Central memory CD8-positive, alpha-beta T cell (primary cell): ENCODE data around the gene ARFGAP2.
"Not testable (repeated sequence)": the region's sequence is repeated elsewhere in the genome, so short reads cannot be mapped to it uniquely, and the experiment has no call there.

Experiments
- ATAC-seq: fragments of 150-1000 bp; cut with Tn5 transposase; replicated peaks from 2 replicates; pipeline ENCODE4 v1.10.0; 2022; ENCODE audit warnings: mild to moderate bottlenecking, moderate FRiP score, moderate number of reproducible peaks; ENCODE audit not compliant: poor library complexity, severe bottlenecking; ENCODE audit errors: extremely low read depth
- DNase-seq, 2 donors: peaks; one replicate each; pipeline ENCODE4 v3.0.0; 2021; ENCODE audit warnings: low spot score in 2 of 2
- H3K27ac Mint-ChIP-seq: one replicate; pipeline ENCODE4 v1.8.0; 2022; ENCODE audit warnings: low read depth, mild to moderate bottlenecking, moderate library complexity, mixed read lengths
- H3K27me3 Mint-ChIP-seq: one replicate; pipeline ENCODE4 v1.8.0; 2022; ENCODE audit warnings: mixed read lengths
- H3K36me3 Mint-ChIP-seq: one replicate; pipeline ENCODE4 v1.8.0; 2022; ENCODE audit warnings: mild to moderate bottlenecking, moderate library complexity, mixed read lengths; ENCODE audit not compliant: insufficient read depth
- H3K4me1 Mint-ChIP-seq: one replicate; pipeline ENCODE4 v1.8.0; 2022; ENCODE audit warnings: mixed read lengths
- H3K4me3 Mint-ChIP-seq: one replicate; pipeline ENCODE4 v1.8.0; 2022; ENCODE audit warnings: mild to moderate bottlenecking, moderate library complexity, mixed read lengths
- H3K9me3 Mint-ChIP-seq: one replicate; pipeline ENCODE4 v1.8.0; 2022; ENCODE audit warnings: mixed read lengths

The ARFGAP2 gene

DNA sequence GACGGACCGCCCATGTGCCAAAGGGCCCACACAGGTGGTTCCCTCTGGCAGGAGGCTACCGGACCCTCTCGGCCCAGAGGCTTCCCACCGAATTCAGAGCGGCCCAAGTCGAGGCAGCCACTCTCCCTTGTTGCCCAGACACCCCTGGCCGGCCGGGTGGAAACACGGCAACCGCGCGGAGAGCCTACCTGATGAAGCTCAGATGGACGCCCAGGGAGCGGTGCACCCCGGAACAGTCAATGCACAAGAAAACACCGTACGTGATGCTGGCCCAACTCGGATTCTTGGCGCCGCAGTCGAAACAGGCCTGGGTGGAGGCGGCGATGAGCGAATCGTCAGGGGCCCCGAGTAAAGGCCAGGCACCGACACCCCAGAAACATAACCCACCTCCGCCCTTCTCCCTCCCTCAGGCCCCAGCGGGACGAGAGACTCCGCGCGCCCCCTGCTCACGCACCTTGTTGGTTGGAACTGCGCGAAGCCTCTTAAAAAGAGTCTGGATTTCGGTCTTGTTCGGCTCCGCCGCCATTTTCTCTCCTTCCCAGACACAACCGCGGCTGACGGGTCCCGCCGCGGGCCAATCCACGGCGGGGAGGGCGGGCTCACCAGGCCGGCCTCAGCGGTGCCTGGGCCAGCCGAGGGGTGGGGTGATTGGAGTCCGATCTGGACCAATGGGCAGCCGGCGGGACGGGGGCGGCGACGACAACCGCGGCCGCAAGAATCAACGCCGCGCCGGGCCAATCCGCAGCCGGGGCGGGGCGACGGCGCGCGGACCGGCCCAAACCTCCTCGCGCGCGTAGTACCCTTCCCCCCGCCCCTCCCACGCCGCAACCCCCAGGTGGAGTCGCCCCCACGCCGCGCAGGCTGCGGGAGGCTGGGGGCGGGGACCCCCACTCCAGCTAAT lies at the start of gene ARFGAP2:
TSS of gene ARFGAP2 (minus strand) at position 552 of the 901 bp plus-strand sequence. CDS start at position 526, 26 bp downstream.
- H3K27me3 Mint-ChIP-seq, result no peaks in the 10 kb centered on the region
- peak; percentile 89 to 93 for DNase-seq
- H3K4me1 Mint-ChIP-seq, result peaks cover 48% of the 10 kb centered on the region
- H3K9me3 Mint-ChIP-seq, result no peaks in the 10 kb centered on the region
- H3K4me3 Mint-ChIP-seq, result peak within 1 kb of the TSS; percentile 98
- peak; percentile 94 for ATAC-seq
- peaks cover 24% of the 10 kb centered on the region for H3K36me3 Mint-ChIP-seq
- peak within 1 kb of the TSS; percentile 97 for H3K27ac Mint-ChIP-seq

DNA sequence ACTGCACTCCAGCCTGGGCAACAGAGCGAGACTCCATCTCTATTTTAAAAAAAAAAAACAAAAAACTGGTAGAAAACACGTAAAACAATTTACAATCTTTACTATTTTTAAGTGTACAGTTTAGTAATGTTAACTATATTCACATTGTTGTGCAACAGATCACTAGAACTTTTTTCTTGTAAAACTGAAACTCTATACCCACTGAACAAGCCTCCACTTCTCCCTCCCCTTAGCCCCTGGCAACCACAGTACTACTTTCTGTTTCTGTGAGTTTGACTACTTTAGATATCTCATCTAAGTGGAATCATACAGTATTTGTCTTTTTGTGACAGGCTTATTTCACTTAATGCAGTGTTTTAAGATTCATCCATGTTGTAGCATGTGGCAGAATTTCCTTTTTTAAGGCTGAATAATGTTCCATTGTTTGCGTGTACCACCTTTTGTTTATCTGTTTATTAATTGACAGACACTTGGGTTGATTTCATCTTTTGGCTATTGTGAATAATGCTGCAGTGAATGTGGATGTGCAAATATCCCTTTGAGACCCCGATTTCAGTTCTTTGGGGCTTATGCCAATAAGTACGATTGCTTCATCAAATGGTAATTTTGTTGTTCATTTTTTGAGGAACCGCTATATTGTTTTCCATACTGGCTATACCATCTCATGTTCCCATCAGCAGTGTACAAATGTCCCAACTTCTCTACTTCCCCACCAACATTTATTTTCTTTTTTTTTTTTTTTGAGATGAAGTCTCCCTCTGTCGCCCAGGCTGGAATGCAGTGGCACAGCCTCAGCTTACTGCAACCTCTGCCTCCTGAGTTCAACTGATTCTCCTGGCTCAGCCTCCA lies 49.1 kb upstream of the ARFGAP2 start:
- ATAC-seq (no peak), DNase-seq (no peak)
- peak overlapping the region; percentile 41 for H3K27ac Mint-ChIP-seq
- H3K4me3 Mint-ChIP-seq, result no peak overlapping the region
- H3K9me3 Mint-ChIP-seq, result no peaks in the 10 kb centered on the region
- peaks cover 11% of the 10 kb centered on the region for H3K4me1 Mint-ChIP-seq
- peaks cover 37% of the 10 kb centered on the region for H3K36me3 Mint-ChIP-seq
- no peaks in the 10 kb centered on the region for H3K27me3 Mint-ChIP-seq

DNA sequence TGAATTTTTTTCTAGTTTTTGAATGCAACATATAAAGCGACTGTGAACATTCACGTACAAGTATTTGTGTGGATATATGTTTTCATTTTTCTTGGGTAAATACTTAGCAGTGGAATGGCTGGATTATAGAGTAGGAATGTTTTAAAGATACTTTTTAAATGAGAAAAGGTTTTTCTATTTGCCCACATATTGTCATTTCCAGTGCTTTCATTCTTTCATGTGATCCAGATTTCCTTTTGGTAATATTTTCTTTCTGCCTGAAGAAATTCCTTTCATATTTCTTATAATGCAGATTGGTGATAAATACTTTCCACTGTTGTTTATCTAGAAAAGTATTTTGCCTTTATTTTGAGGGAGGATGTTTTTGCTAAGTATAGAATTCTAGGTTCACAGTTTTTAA lies 46.0 kb upstream of the ARFGAP2 start:
- ATAC-seq, result no peak
- no peaks in the 10 kb centered on the region for H3K9me3 Mint-ChIP-seq
- no peak for DNase-seq
- H3K27ac Mint-ChIP-seq, result no peak overlapping the region
- peaks cover 20% of the 10 kb centered on the region for H3K4me1 Mint-ChIP-seq
- H3K36me3 Mint-ChIP-seq, result peaks cover 37% of the 10 kb centered on the region
- no peak overlapping the region for H3K4me3 Mint-ChIP-seq
- H3K27me3 Mint-ChIP-seq, result no peaks in the 10 kb centered on the region

DNA sequence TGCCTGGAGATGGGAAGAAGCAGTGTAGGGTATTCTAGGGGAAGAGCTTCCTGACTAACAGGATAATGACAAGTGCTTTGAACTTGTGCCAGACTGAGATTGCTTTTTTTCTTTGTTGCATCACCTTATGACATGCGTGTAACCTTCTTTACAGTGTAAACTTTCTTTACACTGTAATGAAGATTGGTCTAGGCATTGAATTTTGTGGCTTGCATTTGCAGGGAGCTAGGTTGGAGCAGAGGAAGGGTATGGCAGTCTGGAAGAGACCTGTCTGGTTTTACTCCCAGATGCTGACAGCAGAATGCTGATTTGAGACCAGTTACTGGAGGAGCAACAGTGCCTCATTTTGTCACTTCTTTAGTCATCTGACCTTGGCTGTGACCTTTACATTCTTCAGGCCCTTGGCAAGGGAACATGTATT lies 43.7 kb upstream of the ARFGAP2 start:
- no peak for ATAC-seq
- no peak overlapping the region for H3K27ac Mint-ChIP-seq
- H3K4me1 Mint-ChIP-seq, result peaks cover 32% of the 10 kb centered on the region
- peaks cover 30% of the 10 kb centered on the region for H3K36me3 Mint-ChIP-seq
- H3K27me3 Mint-ChIP-seq, result no peaks in the 10 kb centered on the region
- no peak for DNase-seq
- no peak overlapping the region for H3K4me3 Mint-ChIP-seq
- H3K9me3 Mint-ChIP-seq, result no peaks in the 10 kb centered on the region

DNA sequence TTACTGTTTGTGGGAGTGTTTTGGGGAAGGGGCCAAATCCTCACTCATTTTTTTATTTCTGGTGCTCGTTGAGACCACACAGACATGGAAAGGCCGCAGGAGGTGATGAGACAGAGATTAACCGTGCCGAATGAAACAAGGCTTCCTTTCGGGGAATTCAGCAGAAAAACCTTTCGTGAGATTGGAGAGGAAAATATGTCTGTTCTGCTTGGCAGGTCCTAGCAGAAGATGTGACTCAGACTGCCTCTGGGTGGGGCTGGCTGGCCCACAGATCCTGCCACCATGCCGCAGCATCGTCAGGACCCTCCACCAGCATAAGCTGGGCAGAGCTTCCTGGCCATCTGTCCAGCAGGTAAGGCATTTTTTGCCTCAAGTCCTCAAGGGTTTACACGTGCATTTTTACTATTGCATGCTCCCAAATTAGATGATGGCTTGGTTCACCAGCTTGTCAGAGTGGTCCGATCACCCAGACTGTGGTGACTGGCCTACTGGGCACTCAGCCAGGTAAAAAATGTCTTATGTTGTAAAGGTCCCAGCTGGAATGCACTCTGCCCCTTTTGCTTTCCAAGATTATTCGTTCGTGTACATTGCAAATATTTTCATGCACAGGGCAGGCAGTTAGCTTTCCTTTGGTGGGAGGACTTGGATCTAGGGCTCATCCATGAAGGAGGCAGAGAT lies 39.6 kb upstream of the ARFGAP2 start:
- Mint-ChIP-seq H3K4me3 (peak overlapping the region; percentile 97), H3K27ac (peak overlapping the region; percentile 99), H3K36me3 (peaks cover 19% of the 10 kb centered on the region), H3K27me3 (no peaks in the 10 kb centered on the region), H3K4me1 (peaks cover 41% of the 10 kb centered on the region), H3K9me3 (no peaks in the 10 kb centered on the region)
- DNase-seq, result no peak
- no peak for ATAC-seq

DNA sequence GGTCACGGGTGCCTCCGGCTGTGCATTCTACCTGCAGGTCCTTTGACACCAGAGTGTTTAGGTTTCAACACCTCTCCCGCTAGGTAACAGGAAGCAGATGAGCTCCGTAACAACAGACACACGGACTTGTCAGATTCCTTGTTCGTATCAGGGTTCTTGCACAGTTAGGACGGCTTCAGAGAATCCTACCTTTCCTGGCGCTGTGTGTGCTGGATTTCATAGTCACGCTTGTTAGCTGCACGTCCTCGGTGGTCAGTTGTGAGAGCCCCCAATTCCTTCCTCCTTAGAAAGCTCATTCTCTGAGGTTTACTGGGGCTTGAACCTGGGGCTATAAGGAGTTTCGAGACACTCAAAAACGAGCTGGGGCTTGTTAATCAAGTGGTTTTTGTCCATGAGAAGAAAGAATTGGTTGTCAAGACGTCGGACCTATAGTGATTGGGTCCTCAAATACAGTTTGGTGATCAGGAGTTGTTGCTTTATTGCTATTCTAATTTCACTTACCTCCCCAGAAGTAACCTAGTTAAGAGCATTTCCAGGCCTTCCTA lies 38.8 kb upstream of the ARFGAP2 start:
- H3K4me3 Mint-ChIP-seq, result peak overlapping the region; percentile 97
- peaks cover 38% of the 10 kb centered on the region for H3K4me1 Mint-ChIP-seq
- ATAC-seq, result no peak
- no peaks in the 10 kb centered on the region for H3K9me3 Mint-ChIP-seq
- peak overlapping the region; percentile 99 for H3K27ac Mint-ChIP-seq
- peaks cover 15% of the 10 kb centered on the region for H3K36me3 Mint-ChIP-seq
- DNase-seq, result no peak
- H3K27me3 Mint-ChIP-seq, result no peaks in the 10 kb centered on the region

DNA sequence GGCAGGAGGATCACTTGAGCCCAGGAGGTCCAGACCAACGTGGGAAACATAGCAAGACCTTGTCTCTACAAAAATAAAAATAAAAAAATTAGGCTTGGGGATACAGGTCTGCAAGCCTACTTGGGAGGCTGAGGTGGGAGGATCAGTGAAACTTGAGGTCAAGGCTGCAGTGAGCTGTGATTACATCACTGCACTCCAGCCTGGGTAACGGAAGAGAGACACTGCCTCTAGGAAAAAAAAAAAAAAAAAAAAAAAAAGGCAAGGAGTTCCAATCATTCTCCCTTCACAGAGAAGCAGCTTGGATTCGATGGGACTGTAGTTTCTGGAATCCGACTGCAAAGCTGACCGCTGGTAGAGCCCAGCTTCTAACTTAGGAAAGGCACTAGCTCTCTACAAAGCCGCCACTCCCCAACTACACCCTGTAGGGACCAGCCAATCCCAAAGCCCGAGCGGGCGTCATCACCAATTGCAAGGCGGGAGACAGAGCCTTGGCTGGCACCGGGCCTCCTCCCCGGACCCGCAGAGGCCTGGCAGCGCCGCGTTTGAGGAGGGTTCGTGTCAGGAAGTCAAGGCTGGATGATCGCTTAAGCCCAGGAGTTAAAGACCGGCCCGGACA lies 37.4 kb upstream of the ARFGAP2 start:
- Mint-ChIP-seq H3K36me3 (peaks cover 15% of the 10 kb centered on the region), H3K9me3 (no peaks in the 10 kb centered on the region), H3K27ac (peak overlapping the region; percentile 99), H3K4me3 (peak overlapping the region; percentile 97), H3K4me1 (peaks cover 35% of the 10 kb centered on the region), H3K27me3 (no peaks in the 10 kb centered on the region)
- DNase-seq, result peak; percentile 67 to 72
- ATAC-seq, result peak; percentile 81

DNA sequence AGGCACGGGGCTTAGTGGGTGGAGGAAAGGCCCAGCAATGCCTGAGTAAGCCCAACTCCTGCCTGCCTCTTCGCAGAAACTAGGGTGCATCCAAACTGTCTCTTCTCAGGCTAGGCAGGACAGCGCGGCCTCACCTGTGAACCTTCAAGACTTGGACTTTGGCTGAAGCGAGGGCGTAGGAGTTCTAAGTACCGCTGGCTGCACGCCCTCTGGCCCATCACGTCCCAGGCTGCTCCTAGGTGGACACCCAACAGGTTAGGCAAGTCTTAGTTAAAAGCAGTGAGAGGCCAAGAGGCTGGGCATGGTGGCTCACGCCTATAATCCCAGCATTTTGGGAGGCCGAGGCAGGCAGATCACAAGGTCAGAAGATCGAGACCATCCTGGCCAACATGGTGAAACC lies 36.3 kb upstream of the ARFGAP2 start:
- Mint-ChIP-seq H3K9me3 (no peaks in the 10 kb centered on the region), H3K36me3 (peaks cover 7% of the 10 kb centered on the region), H3K4me3 (no peak overlapping the region), H3K4me1 (peaks cover 29% of the 10 kb centered on the region), H3K27me3 (no peaks in the 10 kb centered on the region), H3K27ac (no peak overlapping the region)
- DNase-seq, result no peak
- ATAC-seq, result no peak

DNA sequence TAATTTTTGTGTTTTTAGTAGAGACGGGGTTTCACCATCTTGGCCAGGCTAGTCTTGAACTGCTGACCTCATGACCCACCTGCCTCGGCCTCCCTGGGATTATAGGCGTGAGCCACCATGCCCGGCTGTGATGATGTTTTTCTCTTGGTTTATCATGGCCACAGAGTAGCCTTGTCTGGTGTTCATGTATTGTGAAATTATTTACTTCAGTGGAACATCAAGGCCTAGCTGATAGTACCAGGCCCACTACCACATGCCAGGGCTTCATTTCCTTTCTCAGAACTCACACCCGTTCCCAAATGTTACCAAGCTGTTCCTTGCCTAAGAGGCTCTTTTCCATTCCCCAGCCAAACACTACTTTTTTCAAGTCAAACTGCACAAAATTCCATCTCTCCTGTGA lies 31.9 kb upstream of the ARFGAP2 start:
- ATAC-seq (no peak), DNase-seq (no peak)
- H3K9me3 Mint-ChIP-seq, result no peaks in the 10 kb centered on the region
- no peaks in the 10 kb centered on the region for H3K27me3 Mint-ChIP-seq
- no peak overlapping the region for H3K27ac Mint-ChIP-seq
- H3K4me3 Mint-ChIP-seq, result no peak overlapping the region
- H3K36me3 Mint-ChIP-seq, result no peaks in the 10 kb centered on the region
- H3K4me1 Mint-ChIP-seq, result no peaks in the 10 kb centered on the region

DNA sequence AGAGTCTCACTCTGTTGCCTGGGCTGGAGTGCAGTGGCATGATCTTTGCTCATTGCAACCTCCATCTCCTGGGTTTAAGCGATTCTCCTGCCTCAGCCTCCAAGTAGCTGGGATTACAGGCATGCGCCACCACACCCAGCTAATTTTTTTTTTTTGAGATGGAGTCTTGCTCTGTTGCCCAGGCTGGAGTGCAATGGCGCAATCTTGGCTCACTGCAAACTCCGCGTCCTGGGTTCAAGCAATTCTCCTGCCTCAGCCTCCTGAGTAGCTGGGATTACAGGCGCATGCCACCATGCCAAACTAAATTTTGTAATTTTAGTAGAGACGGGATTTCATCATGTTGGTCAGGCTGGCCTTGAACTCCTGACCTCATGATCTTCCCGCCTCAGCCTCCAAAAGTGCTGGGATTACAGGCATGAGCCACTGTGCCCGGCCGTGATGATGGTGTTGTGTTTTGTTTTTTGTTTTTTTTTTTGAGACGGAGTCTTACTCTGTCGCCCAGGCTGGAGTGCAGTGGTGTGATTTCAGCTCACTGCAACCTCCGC lies 31.4 kb upstream of the ARFGAP2 start:
- H3K4me3 Mint-ChIP-seq, H3K27ac Mint-ChIP-seq, H3K36me3 Mint-ChIP-seq, H3K27me3 Mint-ChIP-seq, DNase-seq, H3K9me3 Mint-ChIP-seq, H3K4me1 Mint-ChIP-seq, ATAC-seq: not testable (repeated sequence)

DNA sequence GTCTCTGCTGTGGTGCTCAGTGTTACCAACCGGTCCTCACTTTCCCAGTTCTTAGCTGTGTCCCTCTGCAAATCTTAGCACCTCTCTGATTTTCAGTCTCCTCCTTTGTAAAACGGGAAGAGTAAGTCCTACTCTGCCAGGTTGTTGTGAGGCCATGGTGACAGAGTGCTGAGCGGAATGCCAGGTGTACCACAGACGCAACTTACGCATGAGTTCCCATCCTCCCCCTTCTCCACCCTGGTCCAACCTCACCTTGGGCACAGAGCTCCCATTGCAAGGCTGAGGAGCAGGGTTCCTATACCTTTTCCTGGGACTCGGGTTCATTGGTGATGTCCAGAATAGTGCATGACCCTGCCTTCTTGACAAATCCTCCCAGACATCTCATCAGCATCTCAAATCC lies 30.8 kb upstream of the ARFGAP2 start:
- Mint-ChIP-seq H3K27me3 (no peaks in the 10 kb centered on the region), H3K9me3 (no peaks in the 10 kb centered on the region), H3K36me3 (no peaks in the 10 kb centered on the region), H3K27ac (no peak overlapping the region), H3K4me3 (no peak overlapping the region), H3K4me1 (no peaks in the 10 kb centered on the region)
- ATAC-seq, result no peak
- DNase-seq, result no peak
